ENCODE data around the gene CREG2. TPM values are rescaled to one million over a fixed set of nuclear protein-coding genes. Genes with fewer than 3 reads are reported as not detected.

Gene CREG2
- polyA plus RNA-seq, 3 donors = 0.68 to 0.85 (median 0.75) TPM

DNA sequence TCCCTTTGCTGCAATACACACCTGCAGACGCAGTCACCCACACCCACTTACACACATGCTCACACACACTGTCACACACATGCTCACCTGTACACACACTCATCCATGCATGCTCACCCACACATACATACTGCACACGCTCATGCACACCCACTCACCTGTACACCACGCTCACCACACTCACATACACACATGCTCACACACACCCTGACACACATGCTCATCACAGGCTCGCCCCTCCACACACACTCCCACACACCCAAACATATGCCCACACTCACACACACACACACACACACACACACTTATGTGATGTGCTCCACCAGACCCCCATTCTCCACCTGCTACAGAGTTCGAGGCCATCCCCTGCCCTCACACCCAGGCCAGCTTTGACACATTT lies 22.8 kb upstream of the CREG2 start:
- DNase-seq (ENCODE audit: low read depth in 3 of 3, low spot score in 2 of 3) = no peak

DNA sequence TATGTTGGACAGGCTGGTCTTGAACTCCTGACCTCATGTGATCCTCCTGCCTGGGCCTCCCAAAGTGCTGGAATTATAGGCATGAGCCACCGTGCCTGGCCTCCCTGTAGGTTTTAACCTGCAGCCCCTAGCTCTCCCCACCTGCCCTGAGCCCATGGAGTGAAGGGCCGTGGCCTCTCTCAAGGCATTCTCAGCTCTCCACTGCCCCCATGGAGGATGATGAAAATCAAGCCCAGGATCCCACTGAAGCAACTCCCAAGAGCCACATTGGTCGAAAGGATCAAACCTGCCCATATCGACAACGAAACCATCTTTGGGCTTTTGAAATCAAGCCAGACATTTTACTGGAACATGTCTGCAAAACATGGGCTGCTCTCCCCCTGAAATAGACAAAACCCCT lies 22.4 kb upstream of the CREG2 start:
- DNase-seq (ENCODE audit: low read depth in 3 of 3, low spot score in 2 of 3) = no peak

DNA sequence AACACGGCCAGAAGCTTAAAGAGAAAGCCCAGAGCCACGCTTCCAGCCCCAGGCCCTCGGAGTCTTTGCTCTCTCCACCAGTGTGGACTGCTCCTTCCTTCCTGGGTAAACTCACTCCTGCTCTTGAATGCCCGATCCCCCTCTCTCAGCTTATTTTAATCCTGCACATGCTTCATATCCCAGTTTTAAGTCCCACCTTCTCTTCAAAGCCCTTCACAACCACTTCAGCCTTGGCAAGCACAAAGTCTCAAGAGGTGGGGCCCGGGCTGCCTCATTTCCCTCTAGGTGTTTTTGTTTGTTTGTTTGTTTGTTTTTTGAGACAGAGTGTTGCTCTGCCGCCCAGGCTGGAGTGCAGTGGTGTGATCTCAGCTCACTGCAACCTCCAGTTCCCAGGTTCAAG lies 21.6 kb upstream of the CREG2 start:
- DNase-seq (ENCODE audit: low read depth in 3 of 3, low spot score in 2 of 3) = no peak

DNA sequence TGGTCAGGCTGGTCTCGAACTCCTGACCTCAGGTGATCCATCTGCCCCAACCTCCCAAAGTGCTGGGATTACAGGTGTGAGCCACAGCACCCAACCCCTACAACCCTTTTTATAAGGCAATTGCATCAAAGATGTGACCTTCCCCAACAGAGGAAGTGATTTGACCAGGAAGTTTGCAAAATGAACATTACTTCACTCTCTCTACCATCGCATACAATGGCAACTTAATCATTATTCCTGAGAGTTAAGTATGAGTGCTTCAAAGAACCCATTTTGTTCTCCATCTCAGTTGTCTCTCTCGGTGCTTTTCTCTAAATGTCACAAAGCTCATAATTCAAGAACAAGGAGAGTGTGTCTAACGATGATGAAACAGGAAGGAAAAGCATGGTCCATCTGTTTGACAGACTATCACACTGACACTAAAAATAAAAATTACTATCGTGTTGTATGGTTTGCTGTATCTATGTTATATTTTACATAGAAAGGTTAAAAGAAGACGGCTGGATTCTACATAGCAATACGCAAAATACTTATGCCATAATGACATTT lies 18.1 kb upstream of the CREG2 start:
- DNase-seq (ENCODE audit: low read depth in 3 of 3, low spot score in 2 of 3) = no peak

DNA sequence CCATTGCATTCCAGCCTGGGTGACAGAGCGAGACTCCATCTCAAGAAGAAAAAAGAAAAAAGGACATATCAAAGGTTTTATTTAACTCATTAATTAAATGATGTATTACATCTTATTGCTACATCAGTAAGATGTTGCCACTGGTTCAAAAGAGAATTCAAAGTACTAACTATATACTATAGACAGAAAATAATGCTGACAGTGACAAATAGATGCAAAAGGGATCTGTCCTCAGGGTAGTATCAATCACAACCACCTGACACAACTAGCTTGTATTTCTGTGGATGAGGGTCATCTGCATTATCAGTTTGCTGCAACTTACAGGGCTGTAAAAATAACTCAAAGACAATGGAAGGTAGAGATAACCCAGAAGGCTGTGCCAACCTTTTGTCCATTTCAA lies 16.4 kb upstream of the CREG2 start:
- no peak for DNase-seq (ENCODE audit: low read depth in 3 of 3, low spot score in 2 of 3)

DNA sequence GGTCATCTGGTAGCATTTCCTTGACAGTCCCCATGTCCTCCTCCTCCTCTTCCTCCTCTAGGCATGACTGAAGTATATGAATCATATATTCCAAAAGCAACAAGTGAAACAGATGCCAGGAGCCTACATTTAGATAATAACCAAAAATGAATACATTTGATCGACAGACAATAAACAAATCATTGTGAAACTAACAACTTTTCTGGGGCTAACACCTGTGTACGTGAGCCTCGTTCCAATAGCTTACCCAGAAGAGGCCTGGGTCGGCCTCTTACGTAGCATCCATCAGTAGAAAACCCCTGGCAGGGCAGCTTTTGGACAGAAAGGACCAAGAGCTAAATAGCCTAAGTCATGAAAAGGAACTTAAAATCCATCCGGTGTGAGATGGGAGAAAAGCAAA lies 15.3 kb upstream of the CREG2 start:
- no peak for DNase-seq (ENCODE audit: low read depth in 3 of 3, low spot score in 2 of 3)

DNA sequence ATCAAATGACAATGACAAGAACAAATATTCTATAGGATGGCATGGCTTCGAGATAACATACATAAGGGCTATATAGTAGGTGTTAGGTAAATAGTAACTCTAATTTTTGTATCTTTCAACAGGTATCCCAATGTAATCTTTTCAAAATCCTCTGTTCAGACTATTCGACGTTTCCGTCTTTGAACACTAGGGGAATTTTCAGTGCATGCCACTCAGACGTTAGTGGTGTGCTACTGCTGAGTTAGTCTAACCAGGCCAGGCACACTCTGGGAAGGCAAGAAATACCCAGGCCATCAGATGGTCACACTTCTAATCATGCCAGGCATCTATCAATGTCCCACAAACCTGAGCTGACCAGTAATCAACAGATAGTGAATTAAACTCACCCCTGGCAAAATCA lies 14.6 kb upstream of the CREG2 start:
- DNase-seq (ENCODE audit: low read depth in 3 of 3, low spot score in 2 of 3) = no peak

DNA sequence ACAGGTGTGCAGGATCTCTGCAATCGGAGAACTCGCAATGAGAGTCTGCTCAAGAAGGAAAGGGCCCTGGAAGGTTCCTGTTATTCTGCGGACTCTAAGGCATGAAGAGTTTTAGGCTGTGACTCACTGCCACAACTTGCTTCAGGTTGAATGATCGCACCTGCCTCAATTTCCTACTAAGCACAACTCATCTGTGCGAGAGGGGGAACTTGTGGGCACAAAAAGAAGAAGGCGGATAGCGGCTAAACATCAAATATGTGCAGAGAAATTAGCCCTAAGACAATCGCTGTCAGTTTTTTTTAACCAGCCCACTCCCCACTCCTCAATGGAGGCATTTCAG lies 14.0 kb upstream of the CREG2 start:
- DNase-seq (ENCODE audit: low read depth in 3 of 3, low spot score in 2 of 3) = no peak

DNA sequence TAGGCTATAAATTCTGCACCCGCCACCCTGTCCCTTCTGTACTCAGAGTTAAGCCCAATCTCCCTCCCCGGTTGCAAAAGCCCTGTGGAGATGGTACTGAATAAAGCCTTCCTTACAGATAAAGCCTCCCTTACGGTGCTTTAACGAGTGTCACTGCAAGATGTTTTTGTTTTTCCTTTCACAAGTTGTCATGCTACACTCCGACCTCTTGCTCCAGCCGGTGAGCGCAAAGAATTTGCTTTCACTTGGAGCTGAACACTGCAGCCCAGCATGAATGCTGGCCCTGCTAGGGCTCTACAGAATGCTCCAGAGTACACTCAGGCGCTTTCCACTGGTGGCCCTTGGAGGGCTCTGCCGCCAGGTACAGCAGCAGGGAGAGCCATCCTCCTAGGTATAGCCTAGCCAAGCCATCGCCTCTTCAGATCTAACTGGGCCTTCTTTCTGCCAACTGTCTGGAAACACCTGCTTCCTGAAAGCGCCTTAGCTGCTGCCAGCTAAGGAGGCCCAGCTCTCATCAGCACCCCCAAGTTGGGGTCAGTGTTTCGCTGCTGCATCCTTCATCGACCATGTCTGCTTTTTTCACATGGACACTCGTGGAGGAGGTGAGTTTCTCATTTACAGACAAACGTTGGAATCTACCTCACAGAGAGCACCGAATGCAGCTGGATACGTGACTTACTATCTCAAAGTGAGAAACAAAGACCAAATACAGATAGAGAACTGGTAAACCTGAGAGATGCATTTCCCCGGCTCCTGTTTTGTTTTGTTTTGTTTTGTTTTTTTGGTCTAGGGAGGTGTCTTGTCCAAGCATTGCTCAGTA lies 13.4 kb upstream of the CREG2 start:
- no peak for DNase-seq (ENCODE audit: low read depth in 3 of 3, low spot score in 2 of 3)

DNA sequence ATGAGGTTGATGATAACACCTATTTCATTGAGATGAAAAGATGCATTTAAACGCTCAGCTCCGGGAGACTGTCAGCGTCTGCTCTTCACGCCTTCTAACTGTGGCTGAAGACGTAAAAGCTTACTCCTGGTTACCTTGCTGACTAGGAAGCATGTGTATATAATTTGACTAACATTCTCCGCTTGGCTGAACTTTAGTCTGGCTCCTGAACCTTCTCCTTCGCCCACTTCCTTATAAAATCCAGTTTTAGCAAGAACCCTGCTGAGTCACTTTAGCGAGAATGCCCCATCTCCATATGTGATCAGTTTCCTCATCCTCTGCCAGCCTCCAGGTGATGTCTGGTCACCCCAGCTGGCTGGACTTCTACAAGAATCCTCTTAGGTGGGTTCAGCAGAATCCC lies 12.7 kb upstream of the CREG2 start:
- no peak for DNase-seq (ENCODE audit: low read depth in 3 of 3, low spot score in 2 of 3)

DNA sequence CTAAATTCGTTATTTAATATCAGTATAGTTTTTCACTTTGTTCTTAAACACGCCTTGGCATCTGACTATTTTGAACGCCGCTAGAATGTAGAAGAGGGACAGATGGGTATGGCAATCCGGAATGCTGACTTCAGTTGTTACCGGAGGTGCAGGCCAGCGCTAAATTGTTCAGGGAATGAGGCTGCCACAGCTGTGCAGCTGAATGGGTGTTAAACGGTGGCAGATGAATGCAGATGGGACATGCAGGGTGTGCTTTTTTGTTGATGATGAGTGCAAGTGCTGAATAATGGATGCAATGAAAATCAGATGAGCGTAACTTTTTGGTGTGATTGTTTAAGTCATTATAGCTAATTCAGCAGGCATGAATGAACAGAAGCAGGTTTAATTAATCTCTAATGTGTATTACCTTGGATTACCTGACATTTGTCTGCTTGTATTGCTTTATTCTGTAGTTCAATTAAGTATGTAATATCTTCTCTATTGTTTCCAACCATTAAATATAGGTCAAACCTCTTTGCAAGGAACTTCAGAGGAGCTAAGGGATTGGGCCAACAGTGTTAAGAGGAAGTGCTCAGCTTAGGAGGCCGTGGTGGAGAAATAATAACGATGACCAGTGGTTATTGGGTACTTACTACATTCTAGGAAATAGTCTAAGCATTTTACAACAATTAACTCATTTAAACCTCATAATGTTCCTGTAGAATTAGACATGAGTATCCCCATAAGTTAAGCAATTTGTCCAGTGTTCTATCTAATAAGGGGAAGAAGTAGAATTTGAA lies 11.9 kb upstream of the CREG2 start:
- no peak for DNase-seq (ENCODE audit: low read depth in 3 of 3, low spot score in 2 of 3)

DNA sequence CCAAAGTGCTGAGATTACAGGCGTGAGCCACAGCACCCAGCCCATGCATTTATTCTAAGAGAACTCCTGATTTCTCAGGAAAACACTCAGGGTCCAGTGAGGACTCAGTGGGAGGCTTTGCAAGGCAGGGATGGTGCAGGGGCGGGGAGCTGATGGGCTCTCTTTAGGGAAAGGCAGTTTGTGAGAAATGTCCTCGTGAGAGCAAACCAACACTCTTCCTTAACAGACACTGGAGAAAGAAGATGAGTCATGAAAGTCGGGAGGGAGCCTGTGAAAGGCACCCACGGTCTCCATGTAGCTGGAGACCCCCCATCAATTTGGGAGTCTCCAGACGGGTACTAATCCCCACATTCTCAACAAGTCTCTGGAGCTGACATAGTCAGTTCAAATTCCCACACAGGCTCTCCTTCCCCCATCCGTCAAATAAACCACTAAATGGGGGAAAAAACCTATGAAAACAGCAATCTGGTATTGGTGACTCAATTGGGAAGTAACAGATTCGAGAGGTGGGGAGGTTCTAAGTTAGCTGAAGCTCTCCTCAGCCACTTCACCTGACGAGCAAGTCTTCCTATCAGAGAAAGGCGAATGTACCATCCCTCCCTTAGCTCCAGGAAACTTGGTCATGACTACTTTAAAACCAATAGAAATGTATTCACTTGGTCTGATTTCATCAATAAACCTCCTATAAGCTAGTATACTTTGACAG lies 11.0 kb upstream of the CREG2 start:
- no peak for DNase-seq (ENCODE audit: low read depth in 3 of 3, low spot score in 2 of 3)

DNA sequence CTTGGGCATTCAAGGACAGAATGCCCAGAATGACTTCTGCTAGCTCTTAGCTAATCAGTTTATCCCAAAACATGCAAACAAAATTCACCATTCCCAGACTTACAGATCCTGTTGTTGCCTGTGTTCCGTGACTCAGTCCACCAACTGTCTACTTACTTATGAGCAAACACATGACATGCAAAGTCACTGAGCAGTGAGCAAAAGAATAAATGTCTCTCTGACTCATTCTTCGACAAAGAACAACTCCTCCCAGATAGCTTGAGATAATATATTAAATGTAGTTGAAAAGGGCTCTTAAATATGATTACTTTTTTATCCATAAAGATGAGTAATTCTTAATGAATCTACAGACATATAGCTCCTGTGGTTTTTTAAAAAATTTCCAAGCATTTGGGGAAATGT lies 9.0 kb upstream of the CREG2 start:
- no peak for DNase-seq (ENCODE audit: low read depth in 3 of 3, low spot score in 2 of 3)

DNA sequence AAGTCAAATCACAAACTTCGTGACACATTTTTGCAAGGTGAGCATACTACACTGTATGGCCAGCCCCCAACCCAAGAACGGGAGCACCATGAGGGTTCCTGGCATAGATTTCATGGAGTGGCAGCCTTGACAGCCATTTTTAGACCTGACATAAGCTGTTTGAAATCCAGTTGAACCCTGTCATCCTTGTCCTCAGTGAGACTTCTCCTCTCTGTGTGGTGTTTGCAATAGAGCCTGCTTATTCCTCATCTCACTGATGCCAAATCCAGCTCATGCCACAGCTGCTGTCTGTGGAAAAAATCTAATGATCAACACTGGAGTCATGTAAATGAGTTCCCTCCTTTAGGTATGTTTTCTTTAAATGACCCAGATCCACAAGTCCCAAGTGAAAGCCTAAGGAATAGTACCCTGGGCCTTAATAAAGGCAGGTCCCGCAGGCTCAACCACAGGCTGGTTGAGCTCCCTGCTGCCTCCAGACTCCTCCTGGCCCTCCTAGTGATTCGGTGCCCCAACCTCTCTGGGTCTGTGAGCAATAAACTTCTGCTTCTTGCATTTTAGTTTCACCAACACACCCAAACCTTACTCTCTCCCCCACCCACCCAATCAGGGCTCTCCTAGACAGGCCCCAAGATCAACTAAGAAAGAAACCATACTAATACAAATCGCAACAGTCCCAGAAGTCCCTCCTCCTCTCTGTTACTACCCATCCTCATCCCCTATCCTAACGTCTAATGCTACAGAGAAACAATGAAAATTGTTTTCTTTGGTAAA lies 8.4 kb upstream of the CREG2 start:
- DNase-seq (ENCODE audit: low read depth in 3 of 3, low spot score in 2 of 3) = no peak

DNA sequence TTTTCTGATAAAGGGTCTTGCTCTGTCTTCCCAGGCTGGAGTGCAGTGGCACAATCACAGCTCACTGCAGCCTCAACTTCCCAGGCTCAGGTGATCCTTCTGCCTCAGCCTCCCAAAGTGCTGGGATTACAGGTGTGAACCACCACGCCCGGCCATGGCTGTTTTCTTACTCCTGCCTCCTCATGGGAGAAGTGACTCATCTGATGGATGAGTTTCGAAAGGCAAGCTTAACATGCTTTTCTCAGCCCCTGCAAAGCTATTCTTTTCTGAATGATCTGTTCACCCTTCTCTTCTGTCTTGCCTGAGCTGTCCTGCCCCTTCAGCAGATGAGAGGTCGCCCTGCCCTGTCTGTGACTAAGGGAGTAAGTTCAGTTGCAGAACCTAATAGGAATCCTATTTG lies 929 bp upstream of the CREG2 start:
- no peak for DNase-seq (ENCODE audit: low read depth in 3 of 3, low spot score in 2 of 3)

DNA sequence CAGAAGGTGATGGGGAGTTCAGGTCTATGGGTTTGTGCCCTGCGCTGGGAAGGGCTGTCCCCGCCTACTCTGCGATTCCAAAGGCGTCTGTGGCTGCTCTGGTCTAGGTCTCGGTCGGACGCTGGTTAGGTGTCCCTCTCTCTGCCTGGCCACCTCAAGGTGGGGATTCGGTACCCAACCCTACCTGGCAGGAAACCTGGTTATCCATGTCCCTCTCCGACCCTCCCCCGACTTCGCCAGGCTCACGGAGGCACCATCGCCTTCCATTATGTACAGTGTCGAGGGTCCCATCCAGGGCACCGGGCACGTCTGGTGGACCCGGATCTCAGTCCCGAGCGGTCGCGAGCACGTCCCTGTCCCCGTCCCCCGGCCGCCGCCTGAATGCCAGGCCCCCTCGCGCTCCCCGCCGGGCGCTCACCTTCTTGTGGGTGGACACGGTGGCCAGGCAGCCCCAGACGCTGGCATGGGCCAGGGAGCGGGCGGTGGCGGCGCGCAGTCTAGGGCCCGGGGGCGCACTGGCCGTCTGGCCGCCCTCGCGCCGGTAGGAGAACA lies 628 bp downstream of the CREG2 start:
- DNase-seq (ENCODE audit: low read depth in 3 of 3, low spot score in 2 of 3) = no peak

DNA sequence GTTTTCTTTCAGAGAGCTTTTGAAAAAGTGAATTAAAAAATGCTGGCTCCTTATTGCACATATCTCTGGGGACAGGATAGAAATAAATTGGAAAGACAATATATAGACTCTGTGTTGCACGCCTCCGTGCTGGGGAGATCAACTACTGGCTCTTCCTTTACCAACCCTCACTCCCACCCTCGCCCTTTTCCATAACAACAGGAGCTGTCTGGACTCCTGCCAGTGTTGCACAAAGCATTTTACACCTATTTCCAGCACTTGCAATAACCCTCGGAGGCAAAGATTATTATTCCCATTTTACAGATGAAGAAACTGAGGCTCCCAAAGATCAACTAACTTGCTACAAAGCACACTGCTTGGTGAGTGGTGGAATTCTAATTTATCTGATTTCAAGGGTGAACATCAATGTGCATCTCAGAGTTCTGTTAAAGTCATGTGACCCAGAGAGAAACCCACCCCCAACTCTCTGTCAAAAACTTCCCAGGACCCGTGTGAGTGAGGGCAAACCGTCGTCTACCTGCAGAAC lies 4.2 kb downstream of the CREG2 start:
- DNase-seq (ENCODE audit: low read depth in 3 of 3, low spot score in 2 of 3) = no peak

DNA sequence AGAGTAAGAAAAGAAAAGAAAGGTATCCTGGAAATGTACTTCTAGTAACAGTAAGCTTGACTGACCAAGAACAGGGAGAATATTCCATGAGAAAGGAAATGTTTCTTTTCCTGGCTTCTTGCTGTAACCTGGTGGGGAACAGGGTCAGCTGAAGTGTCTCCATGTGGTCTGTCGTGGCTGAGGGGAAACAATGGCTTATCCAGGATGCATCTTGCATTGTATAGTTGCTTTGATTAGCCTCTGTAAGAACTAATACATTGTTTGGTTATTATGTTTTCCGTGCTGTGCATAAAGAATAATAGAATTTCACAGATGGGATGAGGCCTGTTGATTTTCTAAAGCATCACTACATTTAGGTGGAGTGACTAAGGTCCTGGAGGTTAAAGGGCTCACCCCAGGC lies 4.9 kb downstream of the CREG2 start:
- DNase-seq (ENCODE audit: low read depth in 3 of 3, low spot score in 2 of 3) = no peak

DNA sequence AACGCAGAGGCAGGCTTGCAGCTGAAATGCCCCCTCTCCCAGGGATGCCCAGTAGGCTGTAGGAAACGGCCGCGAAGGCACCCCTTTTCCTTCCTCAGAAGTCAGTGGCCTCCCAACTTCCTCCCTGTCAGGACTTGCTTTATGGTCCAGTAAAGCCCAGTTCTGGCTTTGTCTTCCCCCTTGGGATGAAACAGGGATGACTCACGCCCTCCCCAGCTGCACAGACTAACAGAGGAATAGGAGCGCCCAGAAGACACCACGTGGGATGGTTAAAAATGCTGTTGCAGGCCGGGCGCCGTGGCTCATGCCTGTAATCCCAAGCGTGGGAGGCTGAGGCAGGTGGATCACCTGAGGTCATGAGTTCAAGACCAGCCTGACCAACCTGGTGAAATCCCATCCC lies 6.9 kb downstream of the CREG2 start:
- DNase-seq (ENCODE audit: low read depth in 3 of 3, low spot score in 2 of 3) = no peak

DNA sequence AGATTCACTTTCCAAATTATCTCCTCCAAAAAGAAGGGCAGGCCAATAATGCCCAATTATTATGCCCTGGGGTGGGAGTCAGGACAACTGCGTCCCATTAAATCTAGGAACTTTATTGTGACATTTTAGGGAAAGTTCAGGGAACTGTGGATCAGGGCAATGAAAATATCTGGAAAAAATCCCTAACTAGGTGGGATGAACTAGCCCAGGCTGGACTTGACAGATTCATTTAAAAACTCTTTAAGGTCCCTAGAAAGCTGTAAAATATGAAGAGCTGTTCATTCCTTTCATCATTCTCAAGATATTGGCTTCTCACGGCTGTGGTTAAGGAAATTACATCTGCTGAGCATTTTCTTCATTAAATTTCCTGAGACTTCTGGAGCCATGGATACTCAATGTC lies 8.2 kb downstream of the CREG2 start:
- no peak for DNase-seq (ENCODE audit: low read depth in 3 of 3, low spot score in 2 of 3)
